ENCODE measurements around the gene ATP8A2. TPM values are rescaled to one million over a fixed set of nuclear protein-coding genes. Genes with fewer than 3 reads are reported as not detected.
"Not testable (repeated sequence)": the region's sequence is repeated elsewhere in the genome, so short reads cannot be mapped to it uniquely, and the experiment has no call there.

Gene ATP8A2
- total RNA-seq, 2 donors from 2014 or later: 0.23 to 6.1 TPM

DNA sequence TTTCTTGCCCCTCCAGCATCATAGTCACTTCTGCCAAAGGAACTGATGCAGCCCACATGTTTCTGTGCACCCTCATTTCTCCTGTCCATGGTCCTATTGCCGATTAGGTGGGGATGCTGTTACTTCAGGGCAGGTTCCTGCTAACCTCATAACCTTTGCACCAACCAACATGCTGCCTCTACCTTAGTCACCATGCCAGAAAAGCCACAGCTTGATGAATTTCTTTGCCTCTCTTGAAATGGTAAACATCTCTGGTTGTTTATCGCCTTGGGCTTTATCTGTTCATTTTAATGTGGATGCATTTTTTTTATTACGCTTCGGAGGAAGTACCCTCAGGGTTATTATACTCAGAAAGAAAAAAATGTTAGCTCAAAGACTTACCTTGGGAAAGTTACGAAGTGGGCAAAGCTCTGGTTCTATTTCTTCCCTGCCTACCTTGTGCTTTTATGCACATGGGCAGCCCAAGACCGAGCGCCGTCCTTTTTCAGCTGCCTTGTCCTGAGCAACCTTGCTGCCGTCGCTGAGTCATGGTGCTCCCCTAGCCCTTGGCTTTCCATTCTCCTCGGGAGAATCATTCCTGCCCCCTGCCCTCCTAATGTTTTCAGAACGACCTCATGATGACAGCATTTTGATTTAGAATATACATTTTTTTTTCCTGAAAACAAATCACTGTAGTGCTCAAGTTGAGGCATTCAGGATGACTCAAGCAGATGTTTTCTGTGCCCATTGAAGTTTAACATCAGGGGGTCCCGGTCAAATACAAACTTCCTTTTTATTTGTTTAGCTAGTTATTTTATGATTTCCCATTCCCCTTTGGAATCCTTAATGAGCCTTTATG is 400.1 kb downstream of the ATP8A2 start:
- H3K27ac ChIP-seq: no peak overlapping the region

DNA sequence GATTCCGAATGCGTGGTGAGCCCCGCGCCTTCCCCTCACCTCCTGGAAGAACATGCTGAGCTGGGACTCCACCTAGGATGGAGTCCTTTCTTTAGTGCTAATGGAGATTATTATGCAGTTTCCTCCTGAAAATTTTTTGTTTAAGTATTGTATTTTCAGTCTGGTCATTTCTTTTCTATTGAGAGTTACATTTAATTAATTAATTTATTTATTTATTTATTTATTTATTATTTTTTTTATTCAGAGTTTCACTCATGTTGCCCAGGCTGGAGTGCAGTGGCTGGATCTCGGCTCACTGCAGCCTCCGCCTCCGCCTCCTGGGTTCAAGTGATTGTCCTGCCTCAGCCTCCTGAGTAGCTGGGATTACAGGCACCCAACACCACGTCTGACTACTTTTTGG is 400.8 kb downstream of the ATP8A2 start:
- intact Hi-C loops (cut with DNase I); H3K9me3 ChIP-seq; H3K36me3 ChIP-seq; H3K27ac ChIP-seq; H3K4me3 ChIP-seq; H3K4me1 ChIP-seq (replicated peaks); DNase-seq (ENCODE audit: low spot score); H3K27me3 ChIP-seq (replicated peaks; ENCODE audit: insufficient read depth): not testable (repeated sequence)
- WGBS: 93% methylated on average over 8 of the region's 8 CpGs

More for the DNA sequence above, 400.1 kb downstream of the ATP8A2 start:
- H3K4me3 ChIP-seq: no peak overlapping the region
- no peak for DNase-seq (ENCODE audit: low spot score)
- 78% methylated on average over 13 of the region's 13 CpGs for WGBS
- intact Hi-C loops (cut with DNase I): no loop called here
- H3K27me3 ChIP-seq (replicated peaks; ENCODE audit: insufficient read depth): no peaks in the 10 kb centered on the region
- H3K9me3 ChIP-seq: no peaks in the 10 kb centered on the region
- no peaks in the 10 kb centered on the region for H3K36me3 ChIP-seq
- no peaks in the 10 kb centered on the region for H3K4me1 ChIP-seq (replicated peaks)
- TF ChIP-seq POLR2AphosphoS5 (IDR thresholded peaks at IDR 0.05) (no peak), POLR2A (IDR thresholded peaks at IDR 0.05) (no peak)
- TF ChIP-seq, protein P1, sequence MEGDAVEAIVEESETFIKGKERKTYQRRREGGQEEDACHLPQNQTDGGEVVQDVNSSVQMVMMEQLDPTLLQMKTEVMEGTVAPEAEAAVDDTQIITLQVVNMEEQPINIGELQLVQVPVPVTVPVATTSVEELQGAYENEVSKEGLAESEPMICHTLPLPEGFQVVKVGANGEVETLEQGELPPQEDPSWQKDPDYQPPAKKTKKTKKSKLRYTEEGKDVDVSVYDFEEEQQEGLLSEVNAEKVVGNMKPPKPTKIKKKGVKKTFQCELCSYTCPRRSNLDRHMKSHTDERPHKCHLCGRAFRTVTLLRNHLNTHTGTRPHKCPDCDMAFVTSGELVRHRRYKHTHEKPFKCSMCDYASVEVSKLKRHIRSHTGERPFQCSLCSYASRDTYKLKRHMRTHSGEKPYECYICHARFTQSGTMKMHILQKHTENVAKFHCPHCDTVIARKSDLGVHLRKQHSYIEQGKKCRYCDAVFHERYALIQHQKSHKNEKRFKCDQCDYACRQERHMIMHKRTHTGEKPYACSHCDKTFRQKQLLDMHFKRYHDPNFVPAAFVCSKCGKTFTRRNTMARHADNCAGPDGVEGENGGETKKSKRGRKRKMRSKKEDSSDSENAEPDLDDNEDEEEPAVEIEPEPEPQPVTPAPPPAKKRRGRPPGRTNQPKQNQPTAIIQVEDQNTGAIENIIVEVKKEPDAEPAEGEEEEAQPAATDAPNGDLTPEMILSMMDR (IDR thresholded peaks at IDR 0.05): no peak

GRCh38 chr13:25774056-25774455 is 402.3 kb downstream of the ATP8A2 start:
- 56% methylated on average over 1 of the region's 1 CpG for WGBS
- H3K4me1 ChIP-seq (replicated peaks); H3K9me3 ChIP-seq; H3K27me3 ChIP-seq (replicated peaks; ENCODE audit: insufficient read depth); H3K4me3 ChIP-seq; H3K36me3 ChIP-seq; DNase-seq (ENCODE audit: low spot score); H3K27ac ChIP-seq; intact Hi-C loops (cut with DNase I): not testable (repeated sequence)

- no peaks in the 10 kb centered on the region for H3K4me1 ChIP-seq (replicated peaks)
- H3K9me3 ChIP-seq: no peaks in the 10 kb centered on the region
- no peaks in the 10 kb centered on the region for H3K36me3 ChIP-seq
- TF ChIP-seq POLR2A (IDR thresholded peaks at IDR 0.05): no peak
- WGBS: 80% methylated on average over 3 of the region's 3 CpGs
- H3K27me3 ChIP-seq (replicated peaks; ENCODE audit: insufficient read depth): no peaks in the 10 kb centered on the region
- intact Hi-C loops (cut with DNase I): no loop called here
- DNase-seq (ENCODE audit: low spot score): no peak
- no peak overlapping the region for H3K4me3 ChIP-seq
- H3K27ac ChIP-seq: no peak overlapping the region
Measured at GRCh38 chr13:25775275-25775674, 403.5 kb downstream of the ATP8A2 start.

- Histone ChIP-seq H3K27me3 (replicated peaks; ENCODE audit: insufficient read depth) (no peaks in the 10 kb centered on the region), H3K9me3 (no peaks in the 10 kb centered on the region), H3K4me3 (no peak overlapping the region), H3K36me3 (no peaks in the 10 kb centered on the region), H3K27ac (no peak overlapping the region), H3K4me1 (replicated peaks) (no peaks in the 10 kb centered on the region)
- DNase-seq (ENCODE audit: low spot score): no peak
- 84% methylated on average over 4 of the region's 4 CpGs for WGBS
- TF ChIP-seq POLR2A (IDR thresholded peaks at IDR 0.05) (no peak), POLR2AphosphoS5 (IDR thresholded peaks at IDR 0.05) (no peak)
- TF ChIP-seq, protein P1 (IDR thresholded peaks at IDR 0.05): no peak
- intact Hi-C loops (cut with DNase I): no loop called here
Measured at GRCh38 chr13:25775986-25776385, 404.2 kb downstream of the ATP8A2 start.

GRCh38 chr13:25776722-25777121 is 404.9 kb downstream of the ATP8A2 start:
- Histone ChIP-seq H3K27me3 (replicated peaks; ENCODE audit: insufficient read depth) (no peaks in the 10 kb centered on the region), H3K27ac (no peak overlapping the region), H3K4me3 (no peak overlapping the region), H3K4me1 (replicated peaks) (no peaks in the 10 kb centered on the region), H3K36me3 (no peaks in the 10 kb centered on the region), H3K9me3 (no peaks in the 10 kb centered on the region)
- intact Hi-C loops (cut with DNase I): no loop called here
- DNase-seq (ENCODE audit: low spot score): no peak
- TF ChIP-seq POLR2A (IDR thresholded peaks at IDR 0.05): no peak
- TF ChIP-seq, protein P1 (IDR thresholded peaks at IDR 0.05): no peak
- TF ChIP-seq POLR2AphosphoS5 (IDR thresholded peaks at IDR 0.05): no peak
- WGBS: 80% methylated on average over 7 of the region's 7 CpGs
